GM11168 (cell line): ENCODE results near the gene PNPT1.
"Not testable (repeated sequence)": the region's sequence is repeated elsewhere in the genome, so short reads cannot be mapped to it uniquely, and the experiment has no call there.

ENCODE experiments used
- in situ Hi-C: fragments of 300-500 bp; cut with MboI; formaldehyde crosslinking; loops from one replicate; pipeline ENCODE4 v1.12.0; 2022; ENCODE audit warnings: low sequenced_read_pairs; ENCODE audit not compliant: unreplicated experiment

The PNPT1 gene

DNA sequence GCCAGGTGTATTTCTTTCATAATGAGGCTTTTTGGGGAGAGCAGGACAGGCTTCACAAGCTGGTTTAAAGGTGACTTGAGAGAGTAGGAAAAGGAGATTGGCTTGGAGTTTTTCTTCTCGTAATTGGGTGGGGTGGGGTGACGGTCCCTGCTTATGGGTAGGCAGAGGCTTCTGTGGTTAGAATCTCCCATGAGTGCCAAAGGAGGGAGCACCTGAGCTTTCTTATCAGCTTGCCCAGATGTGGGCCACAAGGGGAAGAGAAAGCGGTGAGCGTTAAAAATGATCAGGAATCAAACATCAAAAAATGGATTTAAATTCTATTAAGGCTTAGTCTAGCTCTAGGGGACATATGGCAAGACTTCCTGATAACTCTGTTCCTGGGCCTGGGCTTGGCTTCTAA is 9.7 kb upstream of the PNPT1 start:
- in situ Hi-C loops = no loop called here

DNA sequence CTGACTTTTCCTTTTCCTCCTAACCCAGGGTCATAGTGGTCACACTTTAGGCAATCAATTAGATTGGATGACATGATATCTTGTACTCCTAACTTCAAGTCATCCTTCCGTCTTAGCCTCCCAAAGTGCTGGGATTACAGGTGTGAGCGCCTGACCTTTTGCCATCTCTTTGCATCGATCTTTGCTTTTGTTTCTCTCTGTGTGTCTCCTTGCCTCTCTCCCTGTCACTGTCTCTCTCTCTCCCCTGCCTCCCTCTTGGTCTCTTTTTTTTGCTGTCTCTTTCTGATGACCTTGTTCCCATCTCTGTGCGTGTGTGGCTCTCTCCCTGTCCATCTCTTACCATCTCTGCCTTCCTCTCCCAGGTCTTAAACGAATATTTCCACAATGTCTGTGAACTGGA is 904 bp downstream of the PNPT1 start:
- in situ Hi-C loops = not testable (repeated sequence)

DNA sequence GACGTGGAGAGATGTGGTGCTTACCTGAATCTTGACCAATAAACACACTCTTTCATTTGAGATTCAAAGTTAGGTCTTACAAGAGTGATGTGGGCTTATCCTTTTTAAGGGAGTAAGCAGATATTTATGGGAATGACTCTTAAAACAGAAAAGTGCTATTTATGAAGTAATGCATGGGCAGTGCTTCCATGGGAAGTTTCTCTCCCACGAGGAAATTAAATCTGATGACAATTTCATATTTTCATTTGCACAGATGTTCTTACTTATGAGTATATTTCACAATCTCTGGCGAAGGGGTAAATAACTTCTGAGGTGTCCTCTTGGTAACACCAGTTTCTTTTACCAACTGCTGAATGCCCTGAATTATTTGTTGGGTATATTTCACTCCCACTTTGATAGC is 21.0 kb downstream of the PNPT1 start:
- in situ Hi-C loops = no loop called here

DNA sequence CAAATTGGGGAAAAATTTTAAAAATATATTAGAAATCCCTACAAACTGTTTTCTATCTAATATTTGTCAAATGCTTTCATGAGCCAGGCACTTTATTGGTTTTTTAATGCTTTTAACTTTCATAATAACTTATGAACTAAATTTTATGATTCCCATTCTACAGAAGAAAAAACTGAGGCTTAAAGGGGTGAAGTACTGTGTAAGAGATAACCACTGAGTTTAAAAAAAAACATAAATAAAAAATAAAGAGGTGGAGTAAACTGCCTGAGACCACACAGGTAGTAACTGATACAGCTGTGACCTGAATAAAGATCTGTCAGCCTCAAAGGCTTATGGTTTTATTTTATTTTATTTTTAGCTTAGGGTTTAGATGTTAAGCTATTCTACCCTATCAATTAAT is 24.7 kb downstream of the PNPT1 start:
- in situ Hi-C loops = no loop called here

DNA sequence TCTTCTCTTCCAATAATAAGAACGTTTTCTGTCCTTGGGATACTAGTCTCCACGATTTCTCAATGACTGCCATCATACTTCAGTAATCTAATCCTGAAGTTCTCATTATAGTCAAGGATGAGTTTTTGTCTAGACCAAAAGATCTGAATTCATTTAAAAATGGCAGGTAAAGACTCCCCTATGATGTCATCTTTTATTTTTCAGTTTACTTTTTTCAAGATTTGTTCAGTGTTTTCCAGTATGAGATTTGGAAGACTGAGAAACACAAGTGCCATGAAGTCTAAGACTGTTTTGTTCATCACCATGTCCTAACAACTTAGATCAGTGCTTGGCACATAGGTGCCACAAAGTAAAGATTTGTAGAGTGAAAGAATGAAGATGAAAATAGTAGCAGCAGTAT is 40.4 kb downstream of the PNPT1 start:
- in situ Hi-C loops = no loop called here

DNA sequence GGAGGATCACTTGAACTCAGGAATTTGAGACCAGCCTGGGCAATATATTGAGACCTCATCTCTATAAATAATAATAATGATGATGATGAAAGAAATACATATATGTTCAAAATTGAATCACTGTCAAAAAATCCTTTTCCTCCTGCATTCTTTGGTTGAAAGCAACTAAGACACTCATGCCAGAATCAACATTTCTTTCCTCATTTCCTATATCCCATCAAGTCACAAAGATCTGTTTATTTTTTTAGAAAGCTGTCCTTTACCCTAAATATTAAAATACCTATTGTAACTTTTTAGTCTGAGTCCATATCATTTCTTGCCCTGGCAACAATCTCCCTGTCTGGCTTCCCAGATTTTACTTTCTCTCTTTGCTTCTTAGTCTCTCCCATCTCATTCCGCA is 44.4 kb downstream of the PNPT1 start:
- in situ Hi-C loops = no loop called here

DNA sequence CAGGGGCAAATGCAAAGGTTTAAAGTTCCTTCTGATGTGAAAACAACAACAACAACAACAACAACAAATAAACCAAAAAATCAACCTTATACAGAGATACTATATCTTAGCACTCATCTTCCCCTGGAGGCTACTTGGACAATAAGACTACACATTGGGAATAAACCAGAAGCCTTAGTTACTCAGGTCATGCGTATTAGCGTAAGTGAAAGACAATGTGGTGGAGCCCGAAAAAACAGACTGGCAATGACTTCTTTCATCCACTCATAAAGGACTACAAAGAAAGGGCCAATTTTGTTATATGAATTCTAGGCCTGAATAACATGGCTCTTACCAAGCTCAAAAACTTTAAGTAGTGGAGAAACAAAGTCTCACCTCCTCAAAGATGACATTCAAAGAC is 56.8 kb downstream of the PNPT1 start:
- in situ Hi-C loops = no loop called here

DNA sequence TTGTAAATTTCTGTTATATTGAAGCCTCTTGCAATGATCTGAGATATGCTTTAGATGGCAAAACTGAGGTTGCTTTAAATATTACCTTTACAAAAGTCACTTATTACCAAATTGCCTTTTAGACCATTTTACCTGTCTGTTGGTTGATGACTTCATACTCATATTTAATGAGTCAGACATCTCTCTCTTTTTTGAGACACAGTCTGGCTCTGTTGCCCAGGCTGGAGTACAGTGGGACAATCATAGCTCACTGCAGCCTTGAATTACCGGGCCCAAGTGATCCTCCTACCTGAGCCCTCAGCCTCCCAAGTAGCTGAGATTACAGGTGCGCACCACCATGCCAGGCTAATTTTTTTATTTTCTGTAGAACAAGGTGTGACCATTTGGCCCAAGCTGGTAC is 64.7 kb downstream of the PNPT1 start:
- in situ Hi-C loops = no loop called here

DNA sequence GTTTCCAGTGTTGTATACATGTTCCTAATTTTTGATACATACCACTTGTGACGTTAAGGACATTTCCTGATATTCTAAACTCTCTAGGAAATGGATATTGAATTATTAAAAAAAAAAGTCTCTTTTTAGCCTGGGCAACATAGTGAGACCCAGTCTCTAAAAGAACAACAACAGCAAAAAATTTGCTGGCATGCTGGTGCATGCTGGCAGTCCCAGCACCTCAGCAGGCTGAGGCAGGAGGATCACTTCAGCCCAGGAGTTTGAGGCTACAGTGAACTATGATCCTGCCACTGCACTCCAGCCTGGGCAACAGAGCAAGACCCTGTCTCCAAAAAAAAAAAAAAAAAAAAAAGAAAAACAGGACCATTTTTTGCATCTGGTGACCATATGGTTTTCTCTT is 65.7 kb downstream of the PNPT1 start:
- in situ Hi-C loops = no loop called here

DNA sequence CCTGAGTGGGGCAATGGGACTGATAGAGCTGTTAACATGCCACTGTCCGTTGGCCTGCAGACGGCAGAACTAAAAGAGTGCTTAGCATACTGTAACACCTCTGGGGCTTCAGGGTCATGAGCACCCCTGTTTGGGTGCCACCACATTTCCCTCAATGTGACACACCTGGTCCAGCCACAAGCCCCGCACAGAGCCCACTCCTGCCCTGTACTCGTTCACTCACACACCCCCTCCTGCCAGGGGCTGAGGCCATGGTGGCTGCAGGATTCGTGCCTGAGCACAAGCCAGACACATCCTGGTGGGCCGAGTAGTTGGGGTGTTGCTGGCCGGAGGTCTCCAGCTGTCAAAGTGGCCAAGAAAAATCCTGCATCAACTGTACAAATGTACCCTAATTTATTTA is 71.8 kb downstream of the PNPT1 start:
- in situ Hi-C loops = no loop called here

DNA sequence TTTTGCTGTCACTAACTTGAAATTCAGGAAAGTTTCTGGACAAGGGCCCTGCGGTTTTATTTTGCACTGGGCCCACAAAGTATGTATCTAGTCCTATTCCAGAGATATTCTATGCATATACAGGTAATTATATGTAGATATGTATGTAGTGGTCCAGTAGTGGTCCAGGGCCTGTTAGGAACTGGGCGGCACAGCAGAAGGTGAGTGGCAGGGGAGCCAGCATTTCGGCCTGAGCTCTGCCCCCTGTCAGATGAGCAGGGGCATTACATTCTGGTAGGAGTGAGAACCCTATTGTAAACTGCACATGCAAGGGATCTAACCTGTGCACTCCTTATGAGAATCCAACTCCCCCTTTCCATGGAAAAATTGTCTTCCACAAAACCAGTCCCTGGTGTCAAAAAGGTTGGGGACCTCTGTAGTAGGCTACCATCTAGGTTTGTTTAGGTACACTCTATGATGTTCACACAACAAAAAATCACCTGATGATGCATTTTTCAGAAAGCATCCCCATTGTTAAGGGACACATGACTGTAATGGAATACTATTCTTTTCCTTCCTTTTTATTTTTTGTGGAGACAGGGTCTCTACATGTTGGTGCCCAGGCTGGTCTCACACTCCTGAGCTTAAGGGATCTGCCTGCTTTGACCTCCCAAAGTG is 73.4 kb downstream of the PNPT1 start:
- in situ Hi-C loops = no loop called here

DNA sequence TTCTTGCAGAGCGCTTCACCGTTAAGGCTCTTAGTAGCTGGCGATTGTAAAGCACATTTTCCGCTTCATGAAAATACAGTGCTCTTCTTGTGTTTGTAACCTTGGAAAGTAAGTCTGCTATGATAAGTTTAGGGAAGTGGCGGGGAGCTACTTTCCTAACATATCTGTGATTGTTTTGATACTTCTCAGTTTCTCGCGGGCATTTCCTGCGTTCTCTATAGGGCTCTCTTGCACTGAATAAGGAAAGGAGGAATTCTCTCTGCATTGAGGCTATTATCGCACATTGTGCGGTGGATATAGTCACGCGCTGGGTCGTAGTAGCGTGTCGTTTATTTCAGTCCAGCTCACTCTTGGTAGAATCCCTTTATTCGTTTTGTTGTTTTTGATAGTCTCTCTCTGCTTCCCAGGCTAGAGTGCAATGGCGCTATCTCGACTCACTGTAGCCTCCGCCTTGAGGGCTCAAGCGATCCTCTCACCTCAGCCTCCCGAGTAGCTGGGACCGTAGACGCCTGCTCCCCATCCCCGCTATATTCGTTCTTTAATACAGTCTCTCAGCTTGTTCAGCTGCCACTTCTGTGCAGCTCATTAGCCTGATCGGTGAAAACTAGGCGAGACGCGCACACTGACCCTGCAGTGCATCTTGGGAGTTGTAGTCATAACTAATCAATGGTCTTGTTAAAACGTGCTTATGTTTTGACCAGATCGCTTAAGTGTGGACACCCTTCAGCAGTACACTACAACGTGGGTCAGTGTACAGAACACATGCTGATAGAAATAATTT is 75.2 kb downstream of the PNPT1 start:
- in situ Hi-C loops = no loop called here

DNA sequence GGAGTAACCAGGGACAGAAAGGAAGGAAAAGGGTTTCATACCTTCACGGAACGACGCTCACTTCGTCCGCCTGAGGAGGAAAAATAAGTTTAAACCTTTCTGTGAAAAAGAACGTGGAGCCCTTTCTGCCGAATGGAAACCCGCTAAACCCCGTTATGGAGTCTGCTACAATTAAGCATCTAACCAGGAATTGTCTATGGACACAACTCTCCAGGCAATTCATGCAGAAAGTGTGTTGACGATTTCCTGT is 75.7 kb downstream of the PNPT1 start:
- in situ Hi-C loops = no loop called here

DNA sequence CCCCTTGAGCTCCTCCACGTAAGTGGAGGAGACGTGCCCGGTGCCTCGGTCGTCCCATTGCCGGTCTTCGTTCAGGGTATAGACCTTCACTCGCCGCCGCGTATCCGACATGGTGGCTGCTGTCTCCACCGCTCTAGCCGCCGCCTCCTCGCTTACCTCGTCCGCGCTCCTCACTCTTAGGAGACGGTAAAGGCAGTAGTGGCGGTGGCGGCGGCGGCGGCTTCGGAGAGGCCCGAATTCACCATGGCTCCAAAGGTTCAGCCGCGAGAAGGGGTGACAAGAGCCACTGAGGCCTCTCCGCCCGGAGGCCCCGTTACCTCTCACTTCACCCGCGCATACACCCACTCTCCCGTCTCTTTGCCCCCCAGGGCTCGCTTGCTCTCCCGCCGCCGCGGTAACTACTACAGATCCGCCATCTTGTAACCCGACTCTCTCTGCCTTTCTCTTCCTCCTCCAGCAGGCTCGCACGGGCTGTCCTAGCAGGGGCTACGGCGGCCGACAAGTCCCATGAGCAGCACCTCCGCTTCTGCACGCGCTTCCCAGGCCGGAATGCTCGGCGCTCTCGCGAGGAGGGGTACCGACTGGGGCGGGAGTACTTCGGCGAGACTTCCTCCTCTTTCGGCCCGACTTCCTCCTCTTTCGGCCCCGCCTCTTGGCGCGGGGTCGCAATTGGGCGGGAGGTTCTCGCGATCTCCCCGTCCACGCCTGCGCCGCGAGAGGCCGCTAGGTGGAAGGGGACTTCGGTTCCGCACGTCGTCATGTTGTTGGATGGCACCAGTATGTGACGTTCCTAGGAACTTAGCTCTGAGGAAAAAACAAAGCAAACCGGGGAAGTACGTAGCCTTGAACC is 76.2 kb downstream of the PNPT1 start, which contains the start of gene PPP4R3B:
Gene PPP4R3B, minus strand, starts transcription at position 448 of the 850 bp plus-strand sequence. Its CDS starts 337 bp downstream, at position 111.
- in situ Hi-C loops = no loop called here

DNA sequence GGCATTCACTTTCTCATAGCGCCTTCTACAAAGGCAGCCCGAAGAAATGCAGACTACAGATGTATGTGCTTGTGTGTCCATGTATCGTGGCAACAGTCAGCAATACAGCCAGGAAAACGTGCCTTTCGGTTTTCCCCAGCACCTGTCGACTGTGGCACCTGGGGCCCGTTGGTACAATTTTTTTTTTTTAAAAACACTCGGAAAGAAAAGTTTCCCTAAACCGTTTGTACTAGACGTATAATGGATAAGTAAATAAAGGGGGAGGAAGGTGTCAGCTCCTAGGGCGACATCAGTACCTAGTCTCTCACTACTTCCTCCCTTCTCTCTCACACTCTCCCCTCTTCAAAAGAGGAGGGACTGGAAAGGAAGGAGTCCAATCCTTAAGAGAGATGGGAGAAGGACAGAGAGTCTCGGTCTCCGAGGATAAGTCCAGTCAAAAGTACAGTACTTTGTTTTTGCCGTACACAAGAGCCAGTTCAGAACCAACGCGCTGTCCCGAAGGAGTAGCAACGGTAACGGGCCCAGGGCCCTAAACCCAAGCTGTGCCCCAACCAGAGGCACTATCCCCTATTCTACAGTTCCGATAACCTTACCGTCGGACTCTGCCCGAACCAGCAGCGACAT is 77.0 kb downstream of the PNPT1 start:
- in situ Hi-C loops = no loop called here

DNA sequence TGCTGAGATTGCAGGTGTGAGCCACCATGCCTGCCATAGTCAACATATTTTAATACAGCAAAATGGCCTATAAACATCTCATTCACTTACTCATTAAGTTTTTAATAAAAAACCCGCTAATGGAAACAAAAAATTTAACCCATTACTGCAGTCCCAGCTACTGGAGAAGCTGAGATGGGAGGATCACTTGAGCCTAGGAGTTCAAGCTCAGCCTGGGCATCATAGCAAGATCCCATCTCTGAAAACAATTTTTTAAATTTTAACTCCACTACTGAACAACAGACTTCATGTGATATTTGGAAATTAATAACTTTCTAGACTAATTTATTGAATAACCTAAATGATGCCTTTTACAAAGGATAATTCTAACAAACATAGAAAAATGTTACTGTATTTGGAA is 81.6 kb downstream of the PNPT1 start:
- in situ Hi-C loops = no loop called here

DNA sequence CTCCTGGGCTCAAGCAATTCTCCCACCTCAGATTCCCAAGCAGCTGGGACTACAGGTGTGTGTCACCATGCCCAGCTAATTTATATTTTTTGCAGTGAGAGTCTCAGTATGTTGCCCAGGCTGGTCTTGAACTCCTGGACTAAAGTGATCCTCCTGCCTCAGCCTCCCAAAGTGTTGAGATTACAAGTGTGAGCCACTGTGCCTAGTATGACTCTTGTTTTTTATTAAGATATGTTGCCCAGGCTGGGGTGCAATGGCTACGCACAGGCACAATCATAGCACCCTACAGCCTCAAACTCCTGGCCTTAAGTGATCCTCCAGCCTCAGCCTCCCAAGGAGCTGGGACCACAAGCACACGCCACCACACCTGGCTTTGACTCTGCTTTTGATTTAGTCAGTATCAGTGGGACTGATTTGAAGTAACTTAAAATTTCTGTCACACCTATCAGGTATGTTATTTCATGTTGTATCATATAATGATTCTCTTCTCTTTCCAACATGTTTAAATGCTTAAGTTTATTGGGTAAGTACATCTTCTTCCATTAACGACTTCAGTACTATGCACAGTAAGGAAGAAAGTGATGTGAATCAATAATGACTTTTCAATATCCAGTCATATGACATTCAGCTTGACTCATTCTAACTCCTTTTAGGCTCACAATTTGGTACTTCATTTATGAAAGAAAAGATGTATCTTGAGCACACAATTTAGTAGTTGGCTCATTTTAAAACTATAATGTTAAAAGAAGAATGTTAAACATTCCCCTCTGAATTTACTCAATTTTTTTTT is 82.5 kb downstream of the PNPT1 start:
- in situ Hi-C loops = no loop called here

DNA sequence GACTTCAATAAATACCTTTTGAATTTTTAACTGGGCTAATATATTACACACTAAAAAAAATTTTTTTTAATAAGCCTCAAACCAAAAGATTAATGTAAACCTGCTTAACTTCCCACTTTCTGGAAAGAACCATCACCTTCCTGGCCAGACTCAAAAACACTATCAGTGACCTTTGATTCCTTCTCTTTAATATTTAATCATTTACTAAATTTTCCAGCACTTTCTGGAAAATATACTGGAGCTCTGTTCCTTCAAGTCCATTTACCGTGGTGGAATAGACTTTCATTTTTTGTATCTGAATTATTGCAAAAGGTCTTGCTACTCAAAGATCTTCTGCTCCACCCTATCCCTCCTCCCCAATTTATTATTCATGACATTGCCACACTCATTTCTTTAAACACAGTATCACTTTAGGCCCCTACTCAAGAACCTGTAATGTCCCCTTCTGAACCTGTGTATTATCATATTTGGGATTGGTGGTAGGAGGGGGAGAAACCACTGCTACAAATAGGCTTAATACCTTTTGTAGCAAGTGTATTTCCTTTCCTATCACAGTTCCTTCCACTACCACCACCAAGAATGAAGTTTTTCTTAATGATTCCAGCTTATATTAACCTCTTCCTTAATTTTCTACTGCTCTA is 83.6 kb downstream of the PNPT1 start:
- in situ Hi-C loops = no loop called here

DNA sequence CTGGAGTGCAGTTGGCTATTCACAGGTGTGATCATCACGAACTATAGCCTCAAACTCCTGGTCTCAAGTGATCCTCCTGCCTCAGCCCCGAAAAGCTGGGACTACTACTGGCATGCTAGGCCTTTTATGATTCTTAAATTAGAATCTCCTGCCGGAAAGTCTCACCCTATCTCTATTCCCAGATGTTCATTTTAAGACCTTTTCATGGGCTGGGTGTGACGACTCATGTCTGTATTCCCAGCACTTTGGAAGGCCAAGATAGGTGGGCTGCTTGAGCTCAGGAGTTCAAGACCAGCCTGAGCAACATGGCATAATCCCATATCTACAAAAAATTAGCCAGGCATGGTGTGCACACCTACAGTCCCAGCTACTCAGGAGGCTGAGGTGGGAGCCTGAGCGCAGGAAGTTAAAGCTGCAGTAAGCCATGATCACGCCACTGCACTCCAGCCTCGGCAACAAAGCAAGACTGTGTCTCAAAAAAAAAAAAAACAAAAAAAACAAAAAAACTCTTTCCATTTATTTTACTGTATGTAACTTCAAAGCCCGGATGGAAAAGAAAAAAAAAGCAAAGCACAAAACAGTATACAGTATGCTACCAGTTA is 84.3 kb downstream of the PNPT1 start:
- in situ Hi-C loops = no loop called here
